HG03280 (cell line): ENCODE measurements around the gene PREX1.

ENCODE experiments used
- ATAC-seq: cut with Tn5 transposase; IDR thresholded peaks from one replicate; pipeline ENCODE4 v1.9.1; 2021; ENCODE audit warnings: mild to moderate bottlenecking, moderate library complexity; ENCODE audit not compliant: unreplicated experiment

The PREX1 gene

DNA sequence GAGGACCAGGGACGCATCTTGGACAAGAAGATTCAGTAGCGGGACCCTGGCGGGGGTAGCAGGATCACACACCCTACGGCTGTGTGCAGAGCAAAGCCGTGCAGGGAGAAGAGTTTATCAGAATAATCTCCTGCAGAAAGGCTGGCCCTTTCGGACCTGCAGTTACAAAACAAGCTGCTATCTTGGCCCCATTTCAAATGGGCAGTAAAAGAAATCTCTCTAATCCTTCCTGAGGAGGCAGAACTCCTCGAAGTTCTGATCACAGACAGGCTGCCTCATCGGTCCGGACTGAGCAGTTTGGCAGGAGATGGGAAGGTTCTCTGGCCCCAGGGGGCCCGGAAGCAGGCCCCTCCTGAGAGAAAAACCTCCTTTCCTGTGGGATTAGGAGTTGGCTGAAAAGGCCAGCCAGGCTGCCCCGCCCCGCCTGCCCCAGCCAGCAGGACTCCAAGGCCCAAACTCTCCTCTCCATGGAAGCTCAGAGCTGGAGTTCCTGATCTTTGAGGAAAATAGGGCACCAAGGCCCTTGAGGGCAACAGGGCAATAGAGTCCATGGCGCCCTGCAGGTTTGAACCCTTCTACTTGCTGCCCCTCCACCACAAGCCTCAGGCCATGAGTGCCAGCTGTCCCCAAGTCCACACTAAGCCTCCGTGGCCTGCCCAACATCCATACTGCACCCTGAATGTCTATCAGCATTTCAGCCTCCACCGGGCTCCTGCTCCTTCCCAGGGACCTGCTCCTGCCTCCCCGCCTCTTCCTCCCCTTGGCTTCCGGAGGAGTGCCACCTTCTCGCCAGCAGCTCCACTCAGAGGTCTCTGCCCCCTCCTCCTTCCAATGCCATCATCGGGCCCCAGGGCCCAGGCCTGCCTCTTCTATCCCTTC, 141.3 kb downstream of the PREX1 start:
- no peak for ATAC-seq

- no peak for ATAC-seq
These were observed 142.5 kb downstream of the PREX1 start for GRCh38 chr20:48685300-48685699.

DNA sequence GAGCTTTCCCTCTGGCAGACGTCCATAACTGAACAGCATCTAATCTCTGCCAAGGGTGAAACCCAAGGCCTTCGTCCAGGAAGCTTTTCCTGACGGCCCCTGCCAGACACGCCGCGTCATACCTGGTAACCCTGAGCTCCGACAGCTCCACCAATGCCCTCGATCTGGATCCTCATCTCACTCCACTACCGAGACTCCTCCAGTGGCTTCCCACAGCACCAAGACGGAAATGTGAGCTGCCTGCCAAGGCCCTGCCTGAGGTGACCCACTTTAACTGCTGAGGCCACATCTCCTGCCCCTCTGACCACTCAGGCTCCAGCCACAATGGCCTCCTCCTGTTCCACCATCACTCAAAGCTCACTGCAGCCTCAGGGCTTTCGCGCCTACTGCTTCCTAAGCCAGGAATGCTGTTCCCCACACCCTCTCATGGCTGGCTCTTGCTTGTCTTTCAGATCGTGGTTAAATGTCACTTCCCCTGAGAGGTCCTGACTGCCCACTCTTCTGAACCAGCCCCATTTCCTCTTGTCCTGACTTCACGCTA, 143.2 kb downstream of the PREX1 start:
- no peak for ATAC-seq

DNA sequence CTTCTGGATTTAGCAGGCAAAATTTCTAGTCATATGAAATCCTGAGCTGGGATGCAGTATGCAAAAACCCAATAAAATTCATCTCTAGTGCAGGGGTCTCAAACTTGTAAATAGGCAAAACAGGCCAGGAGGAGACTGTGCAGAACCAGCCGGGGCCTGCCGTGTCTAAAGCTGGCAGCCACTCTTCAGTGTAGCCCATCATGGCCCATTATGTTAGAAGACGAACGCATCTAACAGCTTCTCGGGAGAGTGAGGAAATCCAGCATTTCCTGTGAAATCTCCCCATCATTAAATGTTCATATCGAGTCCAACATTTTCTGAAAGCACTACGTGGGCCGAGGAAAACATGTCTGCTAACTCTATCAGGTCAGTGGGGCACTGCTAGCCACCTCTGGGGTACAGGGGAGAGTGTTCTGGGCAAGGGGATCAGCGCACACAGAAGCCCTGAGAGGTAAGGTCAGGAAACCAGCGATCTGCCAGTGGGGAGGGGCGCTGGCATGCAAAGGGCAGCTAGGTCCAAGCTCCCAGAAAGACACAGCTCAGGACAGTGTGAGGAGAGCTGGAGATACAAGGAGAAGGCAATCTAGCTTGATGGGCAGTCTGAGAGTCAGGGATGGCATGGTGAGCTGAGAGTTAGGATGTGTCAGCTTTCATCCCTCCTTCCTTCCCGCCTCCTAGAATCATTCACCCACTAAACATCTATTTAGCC, 144.2 kb downstream of the PREX1 start:
- no peak for ATAC-seq

- no peak for ATAC-seq
These were observed 145.1 kb downstream of the PREX1 start for GRCh38 chr20:48682529-48683363.

DNA sequence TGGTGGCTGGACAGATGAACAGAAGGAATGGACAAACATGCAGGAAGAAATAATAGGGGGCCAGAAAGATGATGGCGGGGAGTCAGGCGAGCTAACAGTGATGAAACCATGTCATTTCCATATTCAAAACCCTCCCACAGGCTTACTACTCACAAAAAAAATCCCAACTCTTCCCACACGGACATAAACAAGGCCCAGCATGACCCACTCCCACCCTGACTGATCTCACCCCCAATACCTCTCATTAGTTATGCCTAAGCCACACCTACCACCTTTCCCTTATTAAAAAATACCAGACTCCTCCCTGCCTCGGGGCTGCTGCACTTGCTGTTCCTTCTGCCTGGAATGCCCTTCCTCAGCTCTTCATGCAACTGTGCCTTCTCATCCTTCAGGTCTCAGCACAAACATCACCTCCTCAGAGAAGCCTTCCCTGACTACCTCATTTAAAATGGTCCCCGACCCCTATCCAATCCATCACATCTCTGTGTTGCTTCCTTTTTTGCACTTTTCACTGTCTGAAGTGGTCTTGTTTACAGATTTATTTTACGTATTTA, 145.8 kb downstream of the PREX1 start:
- no peak for ATAC-seq

DNA sequence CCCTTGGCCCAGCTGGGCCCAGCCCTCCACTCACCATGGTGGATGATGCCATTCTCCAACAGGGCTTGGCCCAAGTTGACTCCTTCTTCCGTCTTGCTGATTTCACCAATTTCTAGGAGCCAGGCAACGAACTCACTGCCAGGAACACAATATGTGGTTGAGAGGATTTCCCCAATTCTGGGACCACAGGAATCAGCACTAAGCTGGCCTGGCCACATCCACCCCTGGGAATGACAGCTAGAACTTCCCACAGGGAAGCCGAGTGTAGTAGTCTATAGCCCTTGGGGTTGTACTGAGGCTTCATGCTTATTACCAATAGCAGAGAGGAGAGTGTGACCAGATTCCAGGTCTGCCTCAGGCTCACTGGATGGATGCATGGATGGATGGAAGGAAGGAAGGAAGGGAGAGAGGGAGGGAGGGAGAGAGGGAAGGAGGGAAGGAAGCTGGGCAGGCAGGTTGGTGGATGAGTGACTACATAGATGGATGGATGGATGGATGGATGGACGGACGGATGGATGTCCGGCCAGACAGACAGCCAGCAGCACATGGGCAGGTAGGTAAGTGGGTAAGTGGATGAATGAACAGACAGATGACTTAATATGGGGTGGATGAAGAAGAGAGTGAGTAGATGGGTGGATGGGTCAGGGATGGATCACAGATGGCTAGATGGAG, 146.5 kb downstream of the PREX1 start:
- no peak for ATAC-seq

GRCh38 chr20:48680650-48681049, 147.1 kb downstream of the PREX1 start:
- no peak for ATAC-seq

DNA sequence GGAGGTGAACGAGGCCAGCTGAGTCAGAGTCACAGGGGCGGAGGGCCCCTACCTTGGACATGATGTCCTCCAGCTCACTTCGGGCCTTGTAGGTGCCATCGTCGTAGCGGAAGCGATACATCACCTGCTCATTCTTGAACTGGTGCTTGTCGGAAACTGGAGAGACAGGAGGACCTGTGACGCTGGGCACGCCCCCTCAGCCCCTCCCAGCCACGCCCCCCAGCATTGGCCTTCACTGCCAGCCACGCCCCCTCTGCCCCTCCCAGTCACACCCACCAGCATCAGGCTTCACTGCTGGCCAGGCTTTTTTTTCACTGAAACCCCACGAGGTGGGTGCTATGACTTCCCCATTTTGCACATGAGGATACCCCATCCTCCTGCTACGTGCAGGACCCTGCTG, 148.2 kb downstream of the PREX1 start:
- ATAC-seq: no peak

DNA sequence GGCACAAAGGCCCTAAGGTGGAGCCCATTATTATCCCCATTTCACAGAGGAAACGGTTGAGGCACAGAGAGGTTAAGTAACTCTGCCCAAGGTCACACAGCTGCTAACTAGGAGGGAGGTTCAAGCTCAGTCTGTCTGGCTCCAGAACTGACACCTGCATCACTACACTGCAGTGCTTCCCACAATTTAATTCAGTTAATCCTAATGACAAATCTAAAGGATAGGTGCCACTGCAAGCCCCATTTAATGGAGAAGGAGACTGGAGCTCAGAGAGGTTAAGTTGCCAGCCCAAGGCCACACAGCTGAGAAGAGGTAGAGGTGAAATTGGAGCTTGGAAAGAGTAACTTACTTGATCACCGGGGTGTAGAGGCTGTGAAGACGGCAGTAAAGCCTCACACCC, 148.8 kb downstream of the PREX1 start:
- no peak for ATAC-seq

GRCh38 chr20:48678421-48678820, 149.4 kb downstream of the PREX1 start:
- ATAC-seq: no peak

- no peak for ATAC-seq
These were observed 150.9 kb downstream of the PREX1 start for GRCh38 chr20:48676795-48677460.

DNA sequence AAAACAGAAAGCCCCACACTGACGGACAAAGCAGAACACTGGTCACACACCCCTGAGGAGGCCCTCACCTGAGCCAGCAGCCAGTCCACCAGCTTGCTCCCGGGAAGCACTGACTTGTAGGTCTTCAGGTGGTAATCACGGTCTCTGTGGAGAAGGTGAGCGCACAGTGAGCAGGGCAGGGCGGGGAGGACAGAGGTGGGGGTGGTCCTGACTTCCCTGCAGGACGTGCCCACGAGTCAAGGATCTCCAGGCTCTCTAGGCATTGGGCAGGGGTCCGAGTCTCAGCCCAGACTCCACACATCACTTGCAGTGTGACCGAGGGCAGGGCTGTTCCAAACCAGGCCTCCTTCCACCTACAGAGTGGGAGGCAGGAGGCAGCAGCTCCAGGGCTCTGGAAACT, 151.7 kb downstream of the PREX1 start:
- ATAC-seq: no peak

DNA sequence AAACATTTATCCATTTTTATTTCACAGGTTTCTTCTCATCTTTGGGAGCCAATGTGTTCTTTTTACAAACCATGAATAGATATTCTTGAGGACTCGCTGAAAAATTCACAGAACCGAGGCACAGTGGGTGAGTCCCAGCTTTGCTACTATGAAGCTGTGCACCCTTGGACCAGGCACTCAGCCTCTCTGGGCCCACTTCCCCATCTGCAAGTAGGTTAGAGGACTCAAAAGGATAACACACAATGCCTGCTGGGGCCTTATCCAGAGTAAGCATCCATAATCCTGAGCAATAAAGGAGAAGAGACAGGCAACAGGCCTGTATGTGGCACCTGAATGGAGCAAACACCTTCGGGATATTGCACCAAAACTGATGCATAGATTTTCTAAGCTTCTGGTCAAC, 153.3 kb downstream of the PREX1 start:
- ATAC-seq: no peak

DNA sequence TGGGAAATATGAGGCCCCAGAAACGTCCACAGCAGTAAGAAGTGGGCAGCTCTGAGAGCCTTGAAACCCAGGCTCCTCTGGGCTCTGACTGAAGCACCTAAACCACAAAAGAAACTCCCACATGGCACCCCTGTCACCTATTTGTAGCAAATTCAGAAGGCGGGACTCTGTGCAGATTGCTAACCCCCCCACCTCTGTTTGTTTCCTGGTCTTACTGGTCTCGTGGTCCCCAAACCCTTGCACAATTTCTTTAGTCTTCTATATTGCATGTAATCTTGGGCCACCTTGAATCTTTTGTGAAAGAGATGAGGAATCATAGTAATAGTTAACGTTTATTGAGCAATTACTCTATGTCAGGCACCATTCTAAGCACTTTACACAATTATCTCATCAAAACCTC, 154.3 kb downstream of the PREX1 start:
- no peak for ATAC-seq

- ATAC-seq: no peak
These were observed 155.5 kb downstream of the PREX1 start for GRCh38 chr20:48672324-48672723.

DNA sequence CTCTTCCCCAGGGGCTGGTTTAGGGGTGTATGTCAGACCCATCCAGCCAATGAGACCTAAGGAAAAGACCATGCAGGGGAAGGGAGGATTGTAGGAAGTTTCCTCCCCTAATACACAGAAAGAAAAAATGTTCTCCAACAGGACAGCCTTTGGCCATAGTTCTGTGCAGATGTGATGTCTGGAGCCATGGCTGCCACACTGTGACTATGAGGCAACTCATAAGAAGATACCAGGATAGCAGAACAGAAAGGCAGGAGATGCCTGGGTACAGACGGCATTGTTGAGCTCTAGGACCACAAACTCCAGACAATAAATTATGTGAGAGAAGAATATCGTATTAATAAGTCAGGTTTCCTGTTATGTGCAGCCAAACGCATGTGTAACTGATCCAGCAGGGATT, 156.7 kb downstream of the PREX1 start:
- no peak for ATAC-seq

- no peak for ATAC-seq
These were observed 157.7 kb downstream of the PREX1 start for GRCh38 chr20:48669946-48670605.

DNA sequence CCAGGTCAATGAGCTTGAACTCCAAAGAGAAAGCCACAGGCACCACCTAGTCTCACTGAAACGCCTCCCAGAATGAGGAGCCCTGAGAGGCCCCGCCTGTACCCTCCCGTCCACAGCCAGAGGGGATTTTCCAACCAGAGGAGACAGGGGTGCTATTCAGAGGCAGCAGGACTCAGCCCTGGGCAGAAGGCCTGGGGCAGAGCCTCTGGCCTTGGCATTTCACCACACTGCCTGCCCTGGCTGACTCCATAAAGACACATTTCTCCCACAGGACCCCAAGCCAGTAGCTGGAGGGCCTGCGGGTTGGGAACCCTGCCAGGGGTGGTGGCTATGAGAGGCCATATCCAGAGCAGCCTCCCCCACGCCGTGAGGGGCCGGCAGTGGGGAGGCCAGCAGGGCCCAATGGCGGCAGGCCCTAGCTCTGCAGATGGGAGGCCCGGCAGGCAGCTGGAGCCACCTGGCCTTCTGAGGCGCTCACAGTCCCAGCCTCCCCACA, 159.3 kb downstream of the PREX1 start:
- no peak for ATAC-seq
